Upper lobe of left lung (tissue), 4 donors: ENCODE measurements around the gene MAP7D2.

Experiments used
- CTCF ChIP-seq, 6 experiments: fragments of 450-650 bp in 4 of 6; fragments of 200-600 bp in 2 of 6; sonication (generic) in 2 of 6; IDR thresholded peaks; one replicate each; pipeline ENCODE4 v1.5.1; 2016 to 2019; ENCODE audit warnings: antibody characterized with exemption in 6 of 6
- POLR2A ChIP-seq, 4 donors: fragments of 450-650 bp; IDR thresholded peaks; one replicate each; pipeline ENCODE4 v1.5.1; 2016 to 2017; ENCODE audit warnings: antibody characterized with exemption in 4 of 4, mild to moderate bottlenecking in 2 of 4

DNA sequence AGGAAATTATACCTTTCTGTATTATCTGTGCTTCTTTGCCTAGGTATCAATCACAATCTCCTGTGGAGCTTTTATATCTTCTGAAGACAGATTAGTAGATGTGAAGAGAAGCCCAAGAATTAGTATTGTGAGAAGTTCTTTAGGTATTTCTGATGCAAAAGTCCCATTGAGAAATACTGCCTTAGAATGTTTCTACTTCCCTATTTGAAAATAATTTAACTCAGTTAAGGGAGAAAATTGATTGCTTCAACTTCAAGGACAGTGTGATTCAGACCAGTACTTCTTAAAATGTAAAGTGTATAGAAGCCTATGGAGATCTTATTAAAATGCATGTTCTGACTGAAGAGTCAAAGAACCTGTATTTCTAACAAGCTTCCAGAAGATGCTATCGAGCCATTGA, 16.0 kb upstream of the MAP7D2 start:
- TF ChIP-seq CTCF (IDR thresholded peaks at IDR 0.05), result no peak
- no peak for TF ChIP-seq POLR2A (IDR thresholded peaks at IDR 0.05)
